Stimulated activated CD8-positive, alpha-beta memory T cell treated with anti-CD3 and anti-CD28 coated beads, Interleukin-4, amount 100 ng/mL, for 24 hours (primary cell): ENCODE results near the gene BSN.
"Not testable (repeated sequence)": the region's sequence is repeated elsewhere in the genome, so short reads cannot be mapped to it uniquely, and the experiment has no call there.

Experiments used
- DNase-seq: peaks from one replicate; pipeline ENCODE4 v3.0.0-alpha.2; 2020; ENCODE audit warnings: low read depth

The BSN gene

GRCh38 chr3:49673715-49674496 lies 119.6 kb downstream of the BSN start, which contains the start of gene APEH:
Gene APEH (plus strand): TSS chr3:49674351. CDS start chr3:49674402, 51 bp downstream.
- peak; percentile 98 for DNase-seq

- peak; percentile 11 for DNase-seq
Observed at GRCh38 chr3:49674497-49674983, 120.3 kb downstream of the BSN start.

- no peak for DNase-seq
Observed at GRCh38 chr3:49675912-49676311, 121.6 kb downstream of the BSN start.

- no peak for DNase-seq
Observed at GRCh38 chr3:49680493-49681231, 126.4 kb downstream of the BSN start.

GRCh38 chr3:49681232-49681522 lies 126.9 kb downstream of the BSN start:
- no peak for DNase-seq

- no peak for DNase-seq
Observed at GRCh38 chr3:49681543-49681942, 127.3 kb downstream of the BSN start.

GRCh38 chr3:49683162-49683561 lies 128.9 kb downstream of the BSN start:
- DNase-seq = no peak

- DNase-seq = not testable (repeated sequence)
Observed at GRCh38 chr3:49684453-49684852, 130.2 kb downstream of the BSN start.

GRCh38 chr3:49685103-49685502 lies 130.8 kb downstream of the BSN start:
- DNase-seq = not testable (repeated sequence)

- not testable (repeated sequence) for DNase-seq
Observed at GRCh38 chr3:49685846-49686245, 131.6 kb downstream of the BSN start.

- DNase-seq = not testable (repeated sequence)
Observed at GRCh38 chr3:49686346-49686745, 132.1 kb downstream of the BSN start.

- peak; percentile 42 for DNase-seq
Observed at GRCh38 chr3:49686769-49687423, 132.6 kb downstream of the BSN start.

GRCh38 chr3:49687424-49687795 lies 133.1 kb downstream of the BSN start:
- DNase-seq = not testable (repeated sequence)

GRCh38 chr3:49688338-49689045 lies 134.2 kb downstream of the BSN start:
- DNase-seq = not testable (repeated sequence)

GRCh38 chr3:49689046-49689907 lies 135.0 kb downstream of the BSN start, which contains the start of the genes MST1 and RNF123:
Gene MST1 (minus strand): TSS chr3:49689474. CDS start chr3:49688691, 783 bp downstream.
Gene RNF123 (plus strand): TSS chr3:49689557. CDS start chr3:49691166, 1,609 bp downstream.
- peak; percentile 89 for DNase-seq

GRCh38 chr3:49689908-49690624 lies 135.8 kb downstream of the BSN start:
- DNase-seq = not testable (repeated sequence)

- DNase-seq = not testable (repeated sequence)
Observed at GRCh38 chr3:49690856-49691255, 136.6 kb downstream of the BSN start.

- DNase-seq = not testable (repeated sequence)
Observed at GRCh38 chr3:49691481-49691880, 137.2 kb downstream of the BSN start.

- not testable (repeated sequence) for DNase-seq
Observed at GRCh38 chr3:49694409-49695070, 140.3 kb downstream of the BSN start.
